Measurements from ENCODE around the gene RALGPS1. TPM values are rescaled to one million over a fixed set of nuclear protein-coding genes. Genes with fewer than 3 reads are reported as not detected.

Gene RALGPS1
- total RNA-seq, 4 donors from 2014 or later: 27.3 to 42.1 (median 39.1) TPM

DNA sequence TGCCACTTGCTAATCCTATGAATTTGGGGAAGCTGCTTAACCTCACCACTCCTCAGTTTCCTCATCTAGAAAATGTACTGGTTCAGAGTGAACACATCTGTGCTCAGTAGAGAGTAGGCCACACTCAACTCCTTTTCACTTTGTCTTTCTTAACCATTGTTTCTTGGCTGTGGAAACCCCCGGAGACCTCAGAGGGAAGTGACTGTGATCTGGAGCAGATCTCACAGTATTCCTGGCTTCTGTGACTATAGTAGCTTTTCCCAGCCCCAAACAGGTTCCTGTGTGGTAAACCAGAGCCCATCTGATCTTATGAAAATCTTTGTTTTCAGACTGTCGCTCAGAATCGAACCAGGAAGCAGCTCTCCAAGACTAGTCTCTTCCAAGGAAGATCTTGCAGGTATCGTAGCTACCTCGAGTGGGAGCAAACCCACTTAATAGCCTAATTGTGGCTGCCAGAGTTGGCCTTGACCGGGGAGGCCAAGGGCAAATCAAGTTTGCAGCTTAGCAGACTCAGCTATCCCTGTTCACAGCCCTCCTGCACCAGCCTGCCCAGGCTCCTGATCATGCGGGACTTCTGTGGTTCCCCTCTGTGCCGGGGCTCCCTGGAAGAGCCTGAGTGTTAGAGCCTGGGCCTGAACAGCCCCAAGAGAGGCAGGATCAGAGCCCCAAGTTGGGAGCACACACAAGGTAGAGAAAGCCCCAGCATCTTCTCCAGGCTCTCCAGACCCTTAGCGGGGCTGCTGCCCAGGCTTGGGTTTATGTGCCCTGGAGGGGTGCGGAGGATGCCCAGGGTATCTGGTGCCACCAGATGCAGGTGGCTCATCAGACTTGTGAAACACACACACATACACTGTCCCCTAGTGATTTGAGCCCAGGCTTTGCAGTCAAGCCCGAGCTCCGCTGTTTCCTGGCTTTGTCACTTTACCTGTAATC is 260.1 kb downstream of the RALGPS1 start:
- peaks cover 4 to 23% of the 10 kb centered on the region in 2 donors for H3K4me1 ChIP-seq
- H3K36me3 ChIP-seq: no peaks in the 10 kb centered on the region
- TF ChIP-seq POLR2A (IDR thresholded peaks at IDR 0.05): no peak
- TF ChIP-seq, protein P1, sequence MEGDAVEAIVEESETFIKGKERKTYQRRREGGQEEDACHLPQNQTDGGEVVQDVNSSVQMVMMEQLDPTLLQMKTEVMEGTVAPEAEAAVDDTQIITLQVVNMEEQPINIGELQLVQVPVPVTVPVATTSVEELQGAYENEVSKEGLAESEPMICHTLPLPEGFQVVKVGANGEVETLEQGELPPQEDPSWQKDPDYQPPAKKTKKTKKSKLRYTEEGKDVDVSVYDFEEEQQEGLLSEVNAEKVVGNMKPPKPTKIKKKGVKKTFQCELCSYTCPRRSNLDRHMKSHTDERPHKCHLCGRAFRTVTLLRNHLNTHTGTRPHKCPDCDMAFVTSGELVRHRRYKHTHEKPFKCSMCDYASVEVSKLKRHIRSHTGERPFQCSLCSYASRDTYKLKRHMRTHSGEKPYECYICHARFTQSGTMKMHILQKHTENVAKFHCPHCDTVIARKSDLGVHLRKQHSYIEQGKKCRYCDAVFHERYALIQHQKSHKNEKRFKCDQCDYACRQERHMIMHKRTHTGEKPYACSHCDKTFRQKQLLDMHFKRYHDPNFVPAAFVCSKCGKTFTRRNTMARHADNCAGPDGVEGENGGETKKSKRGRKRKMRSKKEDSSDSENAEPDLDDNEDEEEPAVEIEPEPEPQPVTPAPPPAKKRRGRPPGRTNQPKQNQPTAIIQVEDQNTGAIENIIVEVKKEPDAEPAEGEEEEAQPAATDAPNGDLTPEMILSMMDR (IDR thresholded peaks at IDR 0.05): no peak
- no peak for DNase-seq
- WGBS, 2 donors: 90% methylated on average over 11 to 12 of the region's 12 CpGs
- no peaks in the 10 kb centered on the region for H3K9me3 ChIP-seq
- H3K4me3 ChIP-seq (replicated peaks in 1 of 3): no peak overlapping the region
- intact Hi-C loops (cut with DNase I): loop anchor here (5.0 kb wide), 1 partner anchor 52 kb away; the partner anchor contains the start of gene ANGPTL2
- H3K27ac ChIP-seq: no peak overlapping the region
- H3K27me3 ChIP-seq: no peaks in the 10 kb centered on the region

DNA sequence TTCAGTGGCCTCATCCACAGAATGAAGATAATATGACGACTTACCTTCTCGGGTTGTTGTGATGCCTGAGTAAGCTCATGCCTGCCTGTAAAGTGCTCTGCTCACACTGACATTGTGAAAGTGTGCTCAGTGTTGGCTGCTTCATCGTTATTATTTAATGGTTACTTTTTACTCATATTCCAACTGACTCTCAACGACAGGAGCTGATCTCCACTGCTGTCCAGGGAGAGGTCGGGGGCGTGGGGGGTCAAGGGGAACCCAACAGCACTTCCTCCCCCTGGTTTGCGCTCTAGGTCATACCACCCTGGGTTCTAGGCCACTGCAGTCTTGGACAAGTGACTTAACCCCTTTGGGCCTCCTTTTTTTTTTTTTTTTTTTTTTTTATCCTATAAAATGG is 260.7 kb downstream of the RALGPS1 start:
- Histone ChIP-seq H3K9me3 (no peaks in the 10 kb centered on the region), H3K4me1 (peaks cover 4 to 25% of the 10 kb centered on the region in 2 donors), H3K36me3 (no peaks in the 10 kb centered on the region), H3K4me3 (replicated peaks in 1 of 3) (no peak overlapping the region), H3K27ac (no peak overlapping the region), H3K27me3 (no peaks in the 10 kb centered on the region)
- DNase-seq: no peak
- intact Hi-C loops (cut with DNase I): loop anchor here (5.0 kb wide), 1 partner anchor 53 kb away; the partner anchor contains the start of gene ANGPTL2
- 92 to 94% methylated on average over 7 of the region's 7 CpGs for WGBS, 2 donors
- TF ChIP-seq, protein P1 (IDR thresholded peaks at IDR 0.05): no peak
- no peak for TF ChIP-seq POLR2A (IDR thresholded peaks at IDR 0.05)

DNA sequence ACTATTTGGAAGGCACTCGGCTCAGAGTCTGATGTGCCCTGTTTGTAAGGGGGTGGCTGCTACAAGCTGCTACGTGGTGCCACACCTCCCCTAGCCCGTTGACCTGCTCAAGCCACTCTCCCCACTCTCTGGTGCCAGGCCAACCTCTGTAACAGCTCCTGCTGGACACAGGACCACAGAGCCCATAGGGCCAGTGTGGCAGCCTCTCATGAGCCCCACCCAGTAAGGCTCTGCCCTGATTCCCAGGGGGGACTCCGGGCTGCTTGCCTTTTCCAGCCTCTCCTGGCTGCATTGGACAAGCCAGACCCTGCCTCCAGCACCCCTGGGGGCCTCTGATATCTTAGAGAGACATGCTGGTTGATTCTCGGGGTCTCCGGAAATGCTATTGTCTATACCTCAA is 261.2 kb downstream of the RALGPS1 start:
- intact Hi-C loops (cut with DNase I): loop anchor here (5.0 kb wide), 1 partner anchor 53 kb away; the partner anchor contains the start of gene ANGPTL2
- H3K36me3 ChIP-seq: no peaks in the 10 kb centered on the region
- TF ChIP-seq, protein P1 (IDR thresholded peaks at IDR 0.05): no peak
- TF ChIP-seq POLR2A (IDR thresholded peaks at IDR 0.05): no peak
- H3K4me3 ChIP-seq (replicated peaks in 1 of 3): no peak overlapping the region
- no peaks in the 10 kb centered on the region for H3K9me3 ChIP-seq
- DNase-seq: no peak
- no peak overlapping the region for H3K27ac ChIP-seq
- 79 to 89% methylated on average over 6 of the region's 6 CpGs for WGBS, 2 donors
- no peaks in the 10 kb centered on the region for H3K27me3 ChIP-seq
- peaks cover 4 to 25% of the 10 kb centered on the region in 2 donors for H3K4me1 ChIP-seq

DNA sequence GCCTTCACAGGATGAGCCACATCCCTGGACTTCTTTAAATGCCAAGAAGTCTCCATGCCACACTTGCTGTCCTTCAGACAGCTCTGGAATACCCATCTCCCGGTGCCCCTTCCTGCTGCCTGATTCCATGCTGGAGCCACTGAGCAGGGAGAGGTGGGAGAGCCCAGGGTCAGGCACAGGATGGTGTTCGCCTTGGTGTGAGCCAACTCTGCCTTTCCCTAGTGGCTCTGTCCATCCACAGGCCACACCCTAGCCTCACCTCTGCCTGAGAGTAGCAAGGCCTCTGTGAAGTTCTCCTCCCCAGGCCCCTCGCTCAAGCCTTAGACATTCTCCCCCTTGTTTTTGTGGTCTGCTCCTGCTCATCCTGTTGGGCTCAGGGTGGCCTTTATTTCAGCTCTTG is 262.0 kb downstream of the RALGPS1 start:
- Histone ChIP-seq H3K9me3 (no peaks in the 10 kb centered on the region), H3K27me3 (no peaks in the 10 kb centered on the region), H3K36me3 (no peaks in the 10 kb centered on the region), H3K4me1 (peaks cover 4 to 25% of the 10 kb centered on the region in 2 donors), H3K27ac (no peak overlapping the region), H3K4me3 (replicated peaks in 1 of 3) (no peak overlapping the region)
- TF ChIP-seq POLR2A (IDR thresholded peaks at IDR 0.05): no peak
- TF ChIP-seq, protein P1 (IDR thresholded peaks at IDR 0.05): no peak
- DNase-seq: no peak
- intact Hi-C loops (cut with DNase I): loop anchor here (5.0 kb wide), 1 partner anchor 54 kb away; the partner anchor contains the start of gene ANGPTL2
- WGBS, 2 donors: 100% methylated on average over 2 to 3 of the region's 3 CpGs

DNA sequence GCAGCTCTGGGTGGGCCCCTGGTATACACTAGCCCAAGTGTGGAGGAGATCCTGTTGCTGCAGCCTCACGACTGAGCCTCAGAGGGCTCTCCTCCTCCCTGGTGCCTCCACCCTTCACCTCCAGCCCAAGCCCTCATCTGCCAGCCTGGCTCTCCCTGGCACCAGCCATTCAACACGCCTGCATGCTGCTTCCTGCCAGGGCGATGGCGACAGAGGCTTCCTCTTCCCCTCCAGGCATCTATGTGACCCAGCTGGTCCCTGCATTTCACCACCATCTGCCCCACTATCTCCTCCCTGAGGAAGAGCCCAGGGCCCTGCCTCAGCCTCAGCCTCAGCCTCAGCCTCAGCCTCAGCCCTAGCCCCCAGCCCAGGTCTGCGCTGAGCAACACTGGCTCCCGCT is 262.6 kb downstream of the RALGPS1 start:
- Histone ChIP-seq H3K36me3 (no peaks in the 10 kb centered on the region), H3K4me3 (replicated peaks in 1 of 3) (no peak overlapping the region), H3K27ac (no peak overlapping the region), H3K4me1 (peaks cover 4 to 25% of the 10 kb centered on the region in 2 donors), H3K9me3 (no peaks in the 10 kb centered on the region), H3K27me3 (no peaks in the 10 kb centered on the region)
- 83 to 86% methylated on average over 6 of the region's 6 CpGs for WGBS, 2 donors
- no peak for DNase-seq
- TF ChIP-seq, protein P1 (IDR thresholded peaks at IDR 0.05): no peak
- TF ChIP-seq POLR2A (IDR thresholded peaks at IDR 0.05): no peak
- intact Hi-C loops (cut with DNase I): loop anchor here (5.0 kb wide), 1 partner anchor 55 kb away; the partner anchor contains the start of gene ANGPTL2
